ENCODE measurements around the gene FTMT.
"Not testable (repeated sequence)": the region's sequence is repeated elsewhere in the genome, so short reads cannot be mapped to it uniquely, and the experiment has no call there.

The FTMT gene

GRCh38 chr5:121851643-121852574 is at the start of gene FTMT:
TSS of gene FTMT (plus strand) at chr5:121851882. CDS start at chr5:121851964, 82 bp downstream.
- DNase-seq: no peak

- DNase-seq: not testable (repeated sequence)
These were observed 46.4 kb upstream of the FTMT start for GRCh38 chr5:121805251-121805650.

GRCh38 chr5:121805911-121806310 is 45.8 kb upstream of the FTMT start:
- no peak for DNase-seq

GRCh38 chr5:121816164-121816563 is 35.5 kb upstream of the FTMT start:
- DNase-seq: no peak

- DNase-seq: no peak
These were observed 31.9 kb upstream of the FTMT start for GRCh38 chr5:121819682-121820261.

- DNase-seq: no peak
These were observed 18.1 kb upstream of the FTMT start for GRCh38 chr5:121833617-121834016.

- DNase-seq: no peak
These were observed 17.7 kb upstream of the FTMT start for GRCh38 chr5:121834021-121834420.

GRCh38 chr5:121841892-121842291 is 9.8 kb upstream of the FTMT start:
- DNase-seq: no peak

- no peak for DNase-seq
These were observed 1.4 kb upstream of the FTMT start for GRCh38 chr5:121850272-121850671.

- no peak for DNase-seq
These were observed 2.2 kb downstream of the FTMT start for GRCh38 chr5:121853850-121854249.

- DNase-seq: no peak
These were observed 11.1 kb downstream of the FTMT start for GRCh38 chr5:121862801-121863200.

GRCh38 chr5:121863753-121864285 is 12.1 kb downstream of the FTMT start:
- no peak for DNase-seq

GRCh38 chr5:121867403-121867802 is 15.7 kb downstream of the FTMT start:
- no peak for DNase-seq

GRCh38 chr5:121870489-121870888 is 18.8 kb downstream of the FTMT start:
- DNase-seq: no peak

- DNase-seq: no peak
These were observed 21.2 kb downstream of the FTMT start for GRCh38 chr5:121872856-121873255.

- DNase-seq: no peak
These were observed 21.7 kb downstream of the FTMT start for GRCh38 chr5:121873409-121873808.

GRCh38 chr5:121885630-121886029 is 33.9 kb downstream of the FTMT start:
- no peak for DNase-seq

- no peak for DNase-seq
These were observed 36.0 kb downstream of the FTMT start for GRCh38 chr5:121887727-121888126.

GRCh38 chr5:121890297-121890858 is 38.7 kb downstream of the FTMT start:
- no peak for DNase-seq

- DNase-seq: no peak
These were observed 45.7 kb downstream of the FTMT start for GRCh38 chr5:121897341-121897740.

- DNase-seq: no peak
These were observed 47.7 kb downstream of the FTMT start for GRCh38 chr5:121899346-121899745.
